ENCODE measurements around the gene SH2D7.
A peak's percentile ranks its signal among the peaks of the same experiment; 100 is the strongest.
"Not testable (repeated sequence)": the region's sequence is repeated elsewhere in the genome, so short reads cannot be mapped to it uniquely, and the experiment has no call there.

SH2D7 gene

GRCh38 chr15:78139578-78139977 lies 47.2 kb downstream of the SH2D7 start:
- DNase-seq (ENCODE audit: low read depth in 2 of 2) = no peak

GRCh38 chr15:78140292-78140691 lies 47.9 kb downstream of the SH2D7 start:
- DNase-seq (ENCODE audit: low read depth in 2 of 2) = no peak

- no peak for DNase-seq (ENCODE audit: low read depth in 2 of 2)
Observed at GRCh38 chr15:78142332-78142731, 50.0 kb downstream of the SH2D7 start.

GRCh38 chr15:78146425-78147154 lies 54.2 kb downstream of the SH2D7 start:
- no peak for DNase-seq (ENCODE audit: low read depth in 2 of 2)

- no peak for DNase-seq (ENCODE audit: low read depth in 2 of 2)
Observed at GRCh38 chr15:78147566-78147965, 55.2 kb downstream of the SH2D7 start.

GRCh38 chr15:78148392-78149067 lies 56.2 kb downstream of the SH2D7 start:
- no peak for DNase-seq (ENCODE audit: low read depth in 2 of 2)

- DNase-seq (ENCODE audit: low read depth in 2 of 2) = peak; percentile 90 to 92
Observed at GRCh38 chr15:78149068-78149804, 56.9 kb downstream of the SH2D7 start, which contains the start of gene IDH3A. Gene IDH3A (plus strand): TSS chr15:78149362. CDS start chr15:78149404, 42 bp downstream.

GRCh38 chr15:78149805-78150751 lies 57.7 kb downstream of the SH2D7 start:
- DNase-seq (ENCODE audit: low read depth in 2 of 2) = no peak

- not testable (repeated sequence) for DNase-seq (ENCODE audit: low read depth in 2 of 2)
Observed at GRCh38 chr15:78151075-78151474, 58.7 kb downstream of the SH2D7 start.

Data from fibroblast of skin of left biceps (primary cell).